Right kidney (tissue), 1 donor: Measurements from ENCODE around the gene ABCC4.

Experiments used
- DNase-seq: peaks from one replicate; pipeline ENCODE4 v3.0.0-alpha.2; 2016

The ABCC4 gene

GRCh38 chr13:95112883-95113282 is 188.4 kb downstream of the ABCC4 start:
- no peak for DNase-seq

DNA sequence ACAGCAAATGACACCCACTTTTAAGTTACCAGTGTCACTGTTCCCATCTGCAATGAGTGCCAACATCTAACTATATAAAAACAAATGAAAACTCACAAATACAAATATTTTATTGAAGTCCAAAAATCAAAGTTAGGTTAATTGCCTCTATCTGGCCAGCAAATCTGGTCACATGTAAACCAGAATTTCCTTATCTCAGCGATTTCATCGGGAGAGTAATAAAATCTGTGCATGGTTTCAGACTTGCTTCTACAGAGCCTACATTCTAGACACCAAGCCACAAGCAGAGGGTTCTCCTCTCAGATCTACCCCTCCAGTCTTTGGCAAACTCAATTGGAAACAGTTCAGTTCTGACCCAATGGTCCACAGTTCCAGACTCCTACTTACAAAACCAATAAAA is 189.6 kb downstream of the ABCC4 start:
- no peak for DNase-seq

DNA sequence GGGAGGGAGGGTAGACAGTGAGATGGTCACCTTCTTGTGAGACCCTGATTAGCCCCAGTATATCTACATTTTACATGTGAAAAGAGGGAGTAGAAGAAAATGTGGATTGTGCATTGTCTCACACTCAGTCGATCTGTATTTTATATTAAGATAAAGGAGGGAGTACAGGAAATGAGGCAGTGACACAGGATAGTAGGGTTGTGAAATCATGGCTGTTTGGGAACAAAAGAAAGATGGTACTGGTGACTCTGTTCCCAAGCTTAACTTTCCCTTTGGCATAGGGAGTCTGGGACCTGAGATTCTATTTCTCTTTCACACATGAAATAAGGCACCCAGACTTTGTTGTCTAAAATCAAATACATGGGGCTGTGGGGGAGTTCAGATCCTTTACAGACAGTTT is 194.7 kb downstream of the ABCC4 start:
- no peak for DNase-seq

DNA sequence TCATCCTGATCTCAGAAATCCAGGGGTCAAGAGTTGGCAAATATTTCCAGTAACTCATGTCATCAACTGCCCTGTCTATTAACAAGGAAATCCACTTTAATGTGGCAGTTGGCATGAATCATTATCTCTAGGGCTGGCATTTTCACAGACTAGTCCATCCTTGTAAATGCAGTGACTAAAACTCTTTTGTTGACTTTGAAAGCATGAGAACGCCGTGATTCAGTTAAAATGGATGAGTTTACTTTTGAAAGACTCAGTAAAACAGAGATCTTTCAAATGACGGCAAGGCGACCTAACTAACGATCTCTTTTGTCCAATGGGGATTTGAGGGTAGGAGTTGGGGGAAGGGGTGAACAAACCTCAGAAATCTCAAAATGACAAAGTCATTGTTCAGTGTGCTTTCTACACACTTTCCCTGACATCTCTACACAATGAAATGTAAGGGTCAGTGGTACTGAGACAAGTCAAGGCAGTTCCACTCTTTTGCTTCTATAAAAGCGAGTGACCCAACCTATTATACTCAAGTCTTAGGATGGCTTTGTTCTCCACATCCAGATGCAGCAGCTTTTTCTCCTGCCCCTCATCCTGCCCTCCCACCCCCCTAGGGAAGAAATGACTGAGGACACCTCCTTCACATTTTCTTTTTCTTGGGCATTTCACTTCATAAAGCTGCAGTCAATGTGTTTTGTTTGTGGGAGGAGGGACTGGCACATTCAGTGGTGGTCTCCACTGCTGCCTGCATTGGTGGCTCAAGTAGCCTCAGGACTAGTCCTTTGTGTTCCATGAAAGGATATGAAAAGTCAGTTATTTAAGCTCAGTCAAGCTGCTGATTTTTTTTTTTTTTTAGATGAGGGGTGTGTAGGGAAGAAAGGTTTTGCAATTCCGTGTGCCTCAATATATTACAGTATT is 200.5 kb downstream of the ABCC4 start:
- no peak for DNase-seq

GRCh38 chr13:95099541-95099940 is 201.7 kb downstream of the ABCC4 start:
- no peak for DNase-seq

DNA sequence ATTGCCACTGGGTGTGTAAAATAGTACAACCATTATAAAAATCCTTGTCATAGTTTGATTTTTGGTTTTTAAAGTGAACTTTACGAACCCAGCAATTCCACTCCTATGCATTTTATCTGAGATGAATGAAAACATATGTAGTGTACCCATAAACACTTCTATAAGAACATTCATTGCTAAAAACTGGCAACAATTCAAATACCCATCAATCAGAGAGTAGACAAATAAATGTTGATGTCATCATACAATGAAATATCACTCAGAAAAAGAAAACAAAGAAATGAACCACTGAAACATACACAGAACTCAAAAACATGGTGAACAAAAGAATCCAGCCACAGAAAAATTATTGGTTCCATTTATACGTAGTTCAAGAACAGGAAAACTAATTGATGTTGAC is 202.3 kb downstream of the ABCC4 start:
- no peak for DNase-seq

GRCh38 chr13:95091755-95092154 is 209.5 kb downstream of the ABCC4 start:
- DNase-seq = no peak

- DNase-seq = no peak
Measured at GRCh38 chr13:95087746-95088305, 213.4 kb downstream of the ABCC4 start.

DNA sequence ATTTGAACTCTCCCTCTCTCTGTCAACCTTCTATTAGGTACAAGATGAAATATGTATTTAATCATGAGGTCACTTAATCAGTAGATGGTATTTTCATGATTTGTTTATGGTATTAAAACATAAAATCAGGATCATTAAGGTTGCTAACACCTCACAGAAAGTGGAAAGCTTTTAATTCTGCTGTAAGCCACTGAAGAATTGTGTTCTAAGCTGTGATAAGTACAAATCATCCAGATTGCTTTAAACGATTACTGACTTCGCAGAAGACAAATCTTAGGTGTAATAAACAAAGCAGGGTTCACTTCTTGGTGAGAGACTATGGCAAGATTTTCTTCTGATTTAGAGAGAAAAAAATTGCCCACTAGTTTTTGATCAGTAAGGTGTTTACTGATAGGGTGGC is 214.5 kb downstream of the ABCC4 start:
- DNase-seq = no peak

DNA sequence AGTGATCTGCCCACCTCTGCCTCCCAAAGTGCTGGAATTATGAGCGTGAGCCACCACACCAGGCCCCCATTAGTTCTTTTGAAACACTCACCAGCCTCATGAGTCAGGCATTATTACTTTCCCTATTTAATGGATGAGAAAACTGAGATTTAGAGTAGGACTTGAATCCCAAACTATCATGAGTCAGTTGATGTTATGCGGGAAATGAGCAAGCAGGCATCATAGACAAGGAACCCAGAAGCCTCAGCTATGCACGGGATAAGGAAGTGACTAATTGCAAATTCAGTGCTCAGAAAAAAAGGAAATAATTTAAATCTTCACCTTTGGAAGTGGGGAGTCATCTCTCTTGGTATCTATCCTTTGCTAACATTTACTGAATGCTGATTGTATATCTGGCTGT is 217.5 kb downstream of the ABCC4 start:
- no peak for DNase-seq

- no peak for DNase-seq
Measured at GRCh38 chr13:95083066-95083465, 218.2 kb downstream of the ABCC4 start.

- DNase-seq = no peak
Measured at GRCh38 chr13:95075506-95075905, 225.7 kb downstream of the ABCC4 start.

DNA sequence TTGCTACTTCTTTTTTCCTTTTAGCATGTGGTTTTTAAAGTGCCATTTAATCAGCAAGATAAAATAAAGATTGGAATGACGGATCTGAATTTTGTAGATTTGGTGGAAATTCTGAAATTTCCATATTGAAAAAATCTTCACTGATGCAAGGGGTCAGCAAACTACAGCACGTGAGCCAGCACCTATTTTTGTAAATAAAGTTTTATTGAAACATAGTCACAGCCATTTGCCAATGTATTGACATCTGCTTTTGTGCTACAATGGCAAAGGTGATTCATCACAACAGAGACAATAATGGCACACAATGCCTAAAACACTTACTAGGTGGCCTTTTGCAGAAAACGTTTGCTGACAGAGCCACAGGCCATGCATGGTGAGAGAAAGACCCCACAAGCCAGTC is 226.4 kb downstream of the ABCC4 start:
- DNase-seq = no peak

DNA sequence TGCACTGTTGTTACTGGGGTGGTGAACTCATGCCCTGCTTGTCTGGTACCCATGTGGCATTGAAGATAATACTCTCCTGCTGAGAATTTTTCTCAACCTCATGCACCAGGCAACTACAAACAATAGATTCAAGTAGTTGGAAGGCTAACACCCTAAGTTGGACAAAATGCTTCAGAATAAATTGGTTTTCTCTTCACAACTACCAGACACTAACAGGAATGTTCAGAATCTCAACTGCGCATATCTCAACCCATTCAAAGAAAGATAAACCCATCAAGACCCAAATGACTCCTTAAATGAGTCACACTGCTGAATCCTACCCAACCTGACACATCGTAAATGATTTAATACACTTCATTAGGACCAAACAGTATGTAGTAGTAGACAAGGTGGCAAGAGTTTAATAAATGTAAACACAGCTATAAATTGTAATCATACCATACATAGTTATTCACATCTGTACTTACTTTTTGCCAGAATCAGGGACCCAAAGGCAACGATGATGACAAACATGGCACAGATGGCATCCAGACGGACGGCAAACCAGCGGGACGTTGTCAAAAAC is 227.4 kb downstream of the ABCC4 start:
- DNase-seq = no peak

GRCh38 chr13:95067303-95067702 is 233.9 kb downstream of the ABCC4 start:
- no peak for DNase-seq

DNA sequence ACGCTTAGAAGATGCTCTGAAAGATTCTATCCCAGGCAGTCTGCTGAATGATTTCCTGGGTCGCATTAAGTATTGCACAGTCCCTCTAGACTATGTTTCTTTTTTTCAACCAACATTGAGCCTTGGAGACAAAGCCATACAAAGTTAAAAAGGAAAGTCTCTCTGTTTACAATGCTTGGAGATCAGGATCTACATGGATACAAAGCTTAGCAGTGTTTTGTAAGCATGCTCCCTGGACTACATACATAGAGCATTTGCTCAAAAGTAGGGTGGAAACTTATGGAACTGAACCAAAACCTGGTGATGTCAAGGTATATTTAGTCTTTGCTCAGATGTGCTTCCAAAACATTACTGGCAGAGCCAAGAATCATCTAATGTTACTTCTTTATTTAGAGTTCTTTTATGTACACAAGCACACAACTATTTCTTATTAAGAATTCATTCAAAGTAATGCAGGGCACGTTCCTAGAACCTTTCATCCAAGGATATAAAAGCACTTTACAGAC is 241.2 kb downstream of the ABCC4 start:
- DNase-seq = no peak

DNA sequence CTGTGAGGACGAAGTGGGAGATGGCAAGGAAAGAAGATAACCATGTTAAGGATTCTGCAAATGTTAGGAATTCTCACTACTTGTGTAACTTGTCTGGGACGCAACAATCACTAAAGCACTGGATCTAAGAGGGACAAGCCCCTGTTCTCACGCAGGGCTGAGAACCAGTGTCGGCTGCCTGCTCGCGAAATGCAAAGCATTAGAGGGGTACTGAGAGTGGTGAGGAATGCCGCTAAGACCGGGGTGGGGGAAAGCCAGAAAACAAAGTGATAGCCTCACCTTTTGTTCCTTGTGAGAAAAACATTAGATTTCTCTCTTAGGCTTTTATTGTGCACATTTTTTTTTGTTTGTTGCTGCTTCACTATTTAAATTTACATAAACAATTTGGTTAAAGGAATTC is 241.9 kb downstream of the ABCC4 start:
- no peak for DNase-seq

- DNase-seq = no peak
Measured at GRCh38 chr13:95058680-95059079, 242.6 kb downstream of the ABCC4 start.

- no peak for DNase-seq
Measured at GRCh38 chr13:95056266-95056665, 245.0 kb downstream of the ABCC4 start.

GRCh38 chr13:95050800-95051615 is 250.2 kb downstream of the ABCC4 start:
- DNase-seq = no peak

- DNase-seq = no peak
Measured at GRCh38 chr13:95049772-95050171, 251.5 kb downstream of the ABCC4 start.

DNA sequence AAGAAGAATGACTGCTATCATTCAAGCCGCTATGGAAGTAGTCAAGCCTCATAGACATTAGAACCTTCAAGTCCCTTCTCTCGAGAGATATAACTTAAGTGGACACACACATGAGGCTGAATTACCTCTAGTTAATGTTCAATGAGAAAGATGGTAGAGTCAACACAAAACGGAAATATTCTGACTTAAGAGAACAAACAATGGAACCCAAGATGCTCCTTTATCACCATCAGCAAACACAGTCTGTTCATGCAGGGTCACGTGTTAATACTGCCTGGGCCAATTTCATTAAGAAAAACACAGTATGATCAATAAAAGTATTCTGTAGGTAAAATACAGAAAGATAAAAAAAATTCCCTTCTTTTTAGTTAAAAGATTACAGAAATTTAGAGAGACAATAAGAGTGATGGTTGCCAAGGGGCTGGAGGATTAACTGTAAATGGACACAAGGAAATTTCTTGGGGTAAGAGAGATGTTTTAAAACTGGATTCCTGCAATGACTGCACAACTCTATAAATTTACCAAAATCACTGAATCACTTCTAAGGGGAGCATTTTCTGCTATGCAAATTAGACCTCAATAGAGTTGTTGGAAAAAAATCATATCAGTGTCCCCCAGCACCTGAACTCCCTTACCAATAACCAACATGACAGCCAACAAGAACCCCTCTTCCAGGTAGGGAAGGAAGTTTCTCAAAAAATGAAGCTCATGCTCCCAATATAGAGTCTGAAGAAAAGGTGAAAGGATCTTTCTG is 256.6 kb downstream of the ABCC4 start:
- no peak for DNase-seq
